Activated CD4-positive, alpha-beta T cell treated with anti-CD3 and anti-CD28 coated beads for 1 hour (primary cell): ENCODE measurements around the gene CREB5.

Experiments
- DNase-seq: peaks from one replicate; pipeline ENCODE4 v3.0.0-alpha.2; 2020

Gene CREB5

GRCh38 chr7:28408105-28408959 is 4.0 kb upstream of the CREB5 start:
- DNase-seq = no peak

GRCh38 chr7:28408960-28409715 is 3.2 kb upstream of the CREB5 start:
- no peak for DNase-seq

- no peak for DNase-seq
These were observed 2.3 kb upstream of the CREB5 start for GRCh38 chr7:28409716-28410627.

DNA sequence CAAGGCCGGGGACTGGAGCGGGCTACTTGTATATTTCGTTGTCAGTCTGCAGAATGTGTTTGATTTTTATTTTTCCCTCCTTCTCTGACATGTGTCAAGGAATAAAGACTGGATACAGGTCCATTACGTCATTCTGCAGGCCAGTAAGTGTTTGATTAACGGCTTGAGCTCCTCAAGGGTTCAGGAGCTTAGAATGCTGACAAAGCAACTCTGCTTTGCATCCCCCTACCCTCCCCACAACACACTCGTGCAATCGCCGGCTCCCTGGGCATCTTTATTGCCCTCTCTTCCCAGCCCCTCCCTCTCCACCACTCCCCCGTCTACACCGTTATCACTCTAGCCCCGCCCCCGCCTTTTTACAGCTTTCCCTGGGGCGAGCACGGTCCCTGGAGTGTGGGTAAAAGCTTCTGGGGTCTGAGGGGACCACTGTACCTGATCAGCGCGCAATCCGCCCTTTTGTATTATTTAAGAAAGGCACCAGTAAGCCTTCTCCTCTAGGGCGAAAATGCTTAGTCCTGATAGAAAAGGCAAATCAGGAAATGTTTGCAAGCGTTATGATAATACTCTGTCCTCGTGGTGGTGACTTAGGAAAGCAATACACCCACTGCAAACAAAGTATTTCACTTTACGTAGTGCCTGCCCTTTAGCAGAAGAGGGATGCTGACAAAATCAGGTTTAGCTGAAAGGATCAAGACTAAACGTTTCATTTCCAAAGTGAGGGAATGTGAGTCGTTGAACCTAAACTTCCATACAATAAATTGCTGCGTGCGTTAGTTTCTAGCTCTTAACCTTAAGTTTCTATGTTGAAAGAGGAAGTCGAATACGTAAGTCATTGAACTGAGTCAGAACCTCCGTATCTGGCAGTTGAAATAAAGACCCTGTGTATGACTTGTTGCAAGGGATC is 1.4 kb upstream of the CREB5 start:
- DNase-seq = no peak

DNA sequence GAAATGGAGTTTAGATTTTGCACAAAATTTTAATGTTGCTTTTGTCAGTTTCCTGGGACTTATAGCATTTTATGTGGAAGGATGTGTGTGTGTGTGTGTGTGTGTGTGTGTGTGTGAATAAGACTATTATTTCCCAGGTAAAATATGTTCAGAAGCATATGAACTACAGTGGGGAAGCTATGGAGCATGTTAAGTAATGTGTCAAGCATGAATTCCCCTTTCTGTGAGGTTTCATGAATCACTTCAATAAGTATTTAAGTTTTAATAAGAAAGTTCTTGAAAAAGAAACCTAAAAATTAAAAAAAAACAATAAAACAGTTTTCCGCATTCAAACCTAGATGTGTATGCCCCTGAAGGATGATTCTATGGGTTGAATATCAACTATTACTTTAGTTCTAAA is 693 bp downstream of the CREB5 start:
- DNase-seq = no peak

- no peak for DNase-seq
These were observed 2.1 kb downstream of the CREB5 start for GRCh38 chr7:28414453-28414852.

DNA sequence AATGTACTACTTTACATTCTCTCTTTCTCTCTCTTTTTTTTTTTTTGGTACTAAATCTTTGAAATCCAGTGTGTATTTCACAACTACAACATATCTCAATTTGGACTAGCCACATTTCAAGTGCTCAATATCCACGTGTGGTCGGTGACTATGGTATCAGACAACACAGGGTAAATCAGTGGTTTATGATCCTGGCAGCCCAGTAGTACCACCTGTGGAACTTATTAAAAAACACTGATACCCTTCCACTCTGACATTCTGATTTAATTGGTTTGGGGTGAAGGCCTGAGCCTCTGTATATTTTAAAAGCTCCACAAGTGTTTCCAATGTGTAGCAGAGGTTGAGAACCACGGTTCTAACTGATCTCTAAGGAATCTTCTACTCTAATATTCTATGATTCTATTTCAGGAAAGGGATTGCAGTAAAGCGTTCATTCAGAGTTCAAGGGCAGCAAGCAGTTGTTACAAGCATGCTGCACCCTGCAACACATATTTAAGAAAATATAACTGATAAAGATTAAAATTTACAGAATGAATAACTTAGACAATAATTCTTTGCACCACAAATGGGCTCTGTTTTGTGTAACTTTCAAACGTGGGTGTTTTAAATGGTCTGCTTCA is 5.1 kb downstream of the CREB5 start:
- DNase-seq = no peak

GRCh38 chr7:28418311-28418710 is 6.0 kb downstream of the CREB5 start:
- DNase-seq = no peak

- no peak for DNase-seq
These were observed 6.6 kb downstream of the CREB5 start for GRCh38 chr7:28418966-28419365.

DNA sequence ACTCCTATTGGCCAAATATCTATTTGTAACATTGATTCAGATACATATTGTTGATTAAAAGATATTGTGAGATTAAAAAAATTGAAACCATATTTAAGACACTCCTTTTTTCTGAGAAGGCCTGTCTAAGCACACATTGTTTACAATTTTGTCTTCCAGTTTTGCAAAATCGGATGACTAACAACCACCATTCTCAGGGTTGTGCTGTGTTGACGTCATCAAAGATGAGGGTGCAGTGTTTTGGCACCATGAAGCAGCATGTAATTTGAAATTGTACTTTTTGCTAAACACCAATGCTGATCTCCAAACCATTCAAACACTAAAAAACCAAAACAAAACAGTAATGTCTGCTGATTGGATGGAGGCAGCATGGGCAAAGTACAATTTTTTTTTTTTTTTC is 7.4 kb downstream of the CREB5 start:
- DNase-seq = no peak

DNA sequence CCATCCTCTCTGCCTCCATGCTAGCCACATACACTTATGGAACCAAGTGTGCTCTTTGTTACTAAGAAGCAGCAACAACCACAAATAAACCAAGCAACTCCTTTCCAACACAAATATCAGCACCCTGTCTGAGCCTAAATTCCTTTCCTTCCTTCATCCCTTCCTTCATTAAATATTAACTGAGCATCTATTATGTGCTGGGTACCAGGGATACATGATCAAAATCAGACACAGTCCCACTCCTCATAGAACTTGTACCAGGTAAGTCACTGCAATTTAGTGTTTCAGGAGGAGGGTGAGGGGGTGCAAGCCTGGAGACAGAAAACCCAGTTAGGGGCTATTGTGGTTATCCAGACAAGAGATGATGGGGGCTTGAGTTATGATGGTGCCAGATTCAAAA is 10.8 kb downstream of the CREB5 start:
- DNase-seq = no peak

GRCh38 chr7:28423918-28424514 is 11.7 kb downstream of the CREB5 start:
- DNase-seq = no peak

DNA sequence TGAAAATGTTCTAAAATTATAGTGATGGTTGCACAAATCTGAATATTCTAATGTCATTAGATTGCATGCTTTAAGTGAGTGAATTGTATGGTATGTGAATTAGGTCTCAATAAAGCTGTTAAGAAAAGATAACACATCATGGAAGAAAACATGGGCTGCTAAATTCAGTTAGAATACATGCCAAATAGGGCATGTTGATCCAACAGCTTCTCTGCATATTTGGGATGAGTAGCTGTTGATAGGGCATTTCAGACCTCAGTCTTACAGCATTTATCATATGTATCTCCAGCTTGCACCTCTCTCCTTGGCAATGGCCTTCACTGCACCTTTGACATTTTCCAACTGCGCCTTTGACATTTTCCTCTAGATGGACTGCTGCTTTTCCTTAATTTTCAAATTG is 13.2 kb downstream of the CREB5 start:
- no peak for DNase-seq

- no peak for DNase-seq
These were observed 14.9 kb downstream of the CREB5 start for GRCh38 chr7:28427236-28427635.

GRCh38 chr7:28430616-28431015 is 18.3 kb downstream of the CREB5 start:
- DNase-seq = no peak

DNA sequence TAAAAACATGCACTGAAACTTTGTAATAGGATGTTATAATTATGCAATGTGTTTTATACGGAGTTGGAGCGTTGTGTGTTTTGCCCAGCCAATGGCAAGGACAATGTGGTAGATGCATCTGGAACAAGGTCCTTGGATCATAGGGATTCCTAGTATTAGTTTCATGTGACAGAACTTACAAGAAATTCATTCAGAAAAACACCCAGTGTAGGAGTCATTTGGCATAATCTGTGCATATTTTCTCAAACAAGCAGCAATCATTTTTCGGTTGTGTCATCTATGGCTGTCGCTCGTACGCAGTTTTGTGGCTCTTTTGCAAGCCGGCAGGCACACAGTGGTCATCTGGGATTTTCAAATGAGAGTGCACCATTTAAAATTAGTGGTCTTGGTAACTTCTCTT is 19.8 kb downstream of the CREB5 start:
- no peak for DNase-seq

DNA sequence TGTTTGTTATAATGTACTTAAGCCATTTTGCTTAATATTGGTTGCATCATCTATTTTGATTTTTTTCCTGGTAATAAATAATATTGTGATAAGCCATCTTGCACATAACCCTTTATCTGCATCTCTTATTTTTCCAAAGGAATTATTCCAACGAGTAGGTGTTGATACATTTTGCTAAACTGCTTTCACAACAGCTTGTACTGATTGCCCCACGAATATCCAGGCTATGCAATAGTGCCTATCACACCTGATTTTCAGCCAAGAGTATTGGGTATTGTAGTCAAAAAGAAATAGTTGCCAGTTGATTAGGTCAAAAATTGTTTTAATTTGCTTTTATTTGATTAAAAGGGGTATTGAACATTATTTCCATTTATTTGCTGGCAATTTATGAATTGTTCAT is 20.7 kb downstream of the CREB5 start:
- DNase-seq = no peak

DNA sequence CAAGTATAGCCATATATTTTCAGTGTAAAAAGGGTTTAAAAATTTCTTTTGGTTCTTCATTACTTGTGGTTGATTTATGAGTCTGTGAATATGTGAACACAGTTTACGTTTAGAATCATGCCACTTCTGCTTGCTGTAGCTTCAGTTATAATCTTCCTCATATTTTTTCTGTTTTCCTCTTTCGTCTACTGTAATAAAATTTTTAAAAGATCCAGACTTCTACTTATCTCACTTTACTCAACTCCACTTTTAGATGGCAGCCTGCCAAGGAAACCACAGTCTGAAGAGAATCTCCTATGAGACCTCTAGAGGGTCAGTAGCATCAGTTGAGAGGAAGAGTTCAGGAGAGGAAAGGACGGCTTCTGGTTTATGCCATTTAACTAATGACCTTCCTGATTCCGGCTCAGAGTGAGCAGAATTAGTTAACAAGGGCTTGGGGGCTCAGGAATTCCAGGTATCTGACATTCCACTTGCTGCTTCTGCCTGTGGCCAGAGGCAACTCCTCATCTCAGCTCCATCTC is 21.4 kb downstream of the CREB5 start:
- no peak for DNase-seq

- no peak for DNase-seq
These were observed 22.2 kb downstream of the CREB5 start for GRCh38 chr7:28434510-28434909.

DNA sequence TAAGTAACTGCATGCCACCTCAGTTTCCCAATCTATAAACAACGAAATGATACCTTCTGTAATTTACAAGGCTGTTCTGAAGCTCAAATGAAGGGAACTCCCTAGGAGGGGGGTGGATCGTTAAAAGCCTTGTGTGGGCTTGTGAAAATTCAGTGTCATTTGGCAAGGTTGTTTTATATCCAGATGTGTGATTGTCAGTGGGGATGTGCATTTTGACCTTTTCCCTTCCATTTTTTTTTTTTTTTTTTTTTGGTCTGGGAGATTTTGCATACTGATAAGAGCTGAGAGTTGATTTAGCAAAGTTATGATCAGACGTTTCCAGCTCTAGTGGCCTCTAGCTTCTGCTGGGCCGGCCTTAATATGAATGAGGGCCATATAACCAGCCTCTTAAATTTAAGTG is 22.8 kb downstream of the CREB5 start:
- DNase-seq = no peak
